ENCODE results near the gene PRSS23.

GRCh38 chr11:86848132-86848531 lies 47.8 kb downstream of the PRSS23 start:
- TF ChIP-seq JUND (IDR thresholded peaks at IDR 0.05; ENCODE audit: low read depth, low read length) (no peak), SMAD5 (IDR thresholded peaks at IDR 0.05; ENCODE audit: low read depth) (no peak), REST (IDR thresholded peaks at IDR 0.05; ENCODE audit: low read depth, low read length) (no peak), TAF1 (IDR thresholded peaks at IDR 0.05; ENCODE audit: borderline replicate concordance, low read depth, low read length) (no peak), CTCF (IDR thresholded peaks at IDR 0.05 in 2 of 3, conservative IDR thresholded peaks at IDR 0.05 in 1 of 3; ENCODE audit: control insufficient read depth in 2 of 3, extremely low read depth in 1 of 3, insufficient read depth in 1 of 3, low read depth in 3 of 3, low read length in 3 of 3) (no peak), POLR2A (IDR thresholded peaks at IDR 0.05; ENCODE audit: low read depth, low read length) (no peak), EGR1 (IDR thresholded peaks at IDR 0.05; ENCODE audit: borderline replicate concordance in 1 of 2, low read depth in 2 of 2, low read length in 2 of 2) (no peak), ZBTB33 (IDR thresholded peaks at IDR 0.05) (no peak), SREBF2 (IDR thresholded peaks at IDR 0.05; ENCODE audit: low read length) (no peak), PAX8 (IDR thresholded peaks at IDR 0.05) (no peak), ATF3 (IDR thresholded peaks at IDR 0.05; ENCODE audit: borderline replicate concordance, extremely low read depth, low read depth, low read length) (no peak)
